ENCODE data around the gene CHRNE. TPM values are rescaled to one million over a fixed set of nuclear protein-coding genes. Genes with fewer than 3 reads are reported as not detected.

Gene CHRNE
- total and polyA plus RNA-seq, 2 donors (not counting 1 experiment from before 2014, with no cell fraction given) = 0.99 to 4.7 TPM

GRCh38 chr17:4948166-4948930, 45.5 kb upstream of the CHRNE start, which contains the start of gene PFN1:
PFN1 (minus strand) TSS chr17:4948530; CDS start chr17:4948394, 136 bp downstream.
- POLR2A ChIA-PET = interaction anchor here (0.5 to 4.9 kb wide), 13 partner anchors 9 to 1945 kb away, joined by 3 to 81 read pairs (median 4); partner anchors contain the start of genes INCA1, KIF1C, RNF167 and SLC25A11
- Mint-ChIP-seq H3K4me1 (peaks cover 51% of the 10 kb centered on the region), H3K9me3 (ENCODE audit: insufficient read depth) (no peaks in the 10 kb centered on the region), H3K27ac (peak within 1 kb of the TSS; percentile 99), H3K4me3 (peak within 1 kb of the TSS; percentile 98), H3K27me3 (no peaks in the 10 kb centered on the region)
- TF ChIP-seq EZH2 (IDR thresholded peaks at IDR 0.05; ENCODE audit: borderline replicate concordance, insufficient read depth, low read depth, low read length, poor library complexity, severe bottlenecking) (no peak), CTCF (IDR thresholded peaks at IDR 0.05) (no peak)
- peak within 1 kb of the TSS; percentile 97 for H2AFZ ChIP-seq (ENCODE audit: insufficient read depth, low read depth, low read length, poor library complexity, severe bottlenecking)
- peak; percentile 61 for ATAC-seq (ENCODE audit: low read depth)
- H3K4me2 ChIP-seq (replicated peaks; ENCODE audit: low read depth, low read length, poor library complexity, severe bottlenecking) = peak within 1 kb of the TSS; percentile 98
- peaks cover 49% of the 10 kb centered on the region for H3K79me2 ChIP-seq (ENCODE audit: control insufficient read depth, insufficient read depth, low read length)
- peak within 1 kb of the TSS; percentile 75 to 99 (median 99) for H3K4me3 ChIP-seq (ENCODE audit: control extremely low read depth in 1 of 5, extremely low read depth in 1 of 5, insufficient read depth in 1 of 5, low read depth in 2 of 5, low read length in 4 of 5)
- CTCF ChIA-PET = interaction anchor here (1.1 to 3.0 kb wide), 5 partner anchors 8 to 49 kb away, joined by 3 to 16 read pairs (median 4); partner anchors contain the start of genes INCA1, KIF1C, RNF167 and SLC25A11
- H4K20me1 ChIP-seq (ENCODE audit: control insufficient read depth, insufficient read depth, low read length, poor library complexity, severe bottlenecking) = peaks cover 43% of the 10 kb centered on the region
- no peaks in the 10 kb centered on the region for H3K9me3 ChIP-seq (ENCODE audit: control extremely low read depth in 1 of 3, control insufficient read depth in 2 of 3, insufficient read depth in 1 of 3, low read length in 2 of 3)
- intact Hi-C loops (cut with micrococcal nuclease) = loop anchor here (1.0 to 10.0 kb wide), 8 partner anchors 8 to 986 kb away; partner anchors contain the start of genes ARRB2, ATP2A3, INCA1 and KIF1C
- peak within 1 kb of the TSS; percentile 97 for H3K9ac ChIP-seq (ENCODE audit: low read length)
- peak; percentile 94 for DNase-seq
- peaks cover 0 to 30% of the 10 kb centered on the region in 2 experiments for H3K36me3 ChIP-seq (replicated peaks in 1 of 2; ENCODE audit: control extremely low read depth in 1 of 2, control insufficient read depth in 1 of 2, extremely low read depth in 1 of 2, insufficient read depth in 2 of 2, low read length in 1 of 2)
- no peaks in the 10 kb centered on the region for H3K27me3 ChIP-seq (replicated peaks in 1 of 4; ENCODE audit: control extremely low read depth in 1 of 4, control insufficient read depth in 3 of 4, insufficient read depth in 4 of 4, low read length in 3 of 4)
- under 1% methylated on average over 51 of the region's 59 CpGs for WGBS (ENCODE audit: insufficient coverage)
- H3K4me1 ChIP-seq (ENCODE audit: control insufficient read depth in 2 of 2, insufficient read depth in 2 of 2, low read length in 2 of 2) = peaks cover 43 to 50% of the 10 kb centered on the region in 2 donors
- peak within 1 kb of the TSS; percentile 93 to 94 for H3K27ac ChIP-seq (ENCODE audit: low read length in 2 of 2)

All from B cell (primary cell).